Body of pancreas (tissue), 4 donors: ENCODE measurements around the gene KCTD21.

Experiments
- POLR2A ChIP-seq, 3 donors: fragments of 450-650 bp; IDR thresholded peaks; one replicate each; pipeline ENCODE4 v1.6.1; 2016; ENCODE audit warnings: antibody characterized with exemption in 3 of 3, mild to moderate bottlenecking in 2 of 3
- TF ChIP-seq, protein P1 (sequence below), 7 experiments: fragments of 450-650 bp in 4 of 7; fragments of 200-600 bp in 3 of 7; sonication (generic) in 3 of 7; IDR thresholded peaks; one replicate each; pipeline ENCODE4 v1.5.1; 2016 to 2019; ENCODE audit warnings: antibody characterized with exemption in 7 of 7

GRCh38 chr11:78213526-78214330 is 25.3 kb upstream of the KCTD21 start:
- TF ChIP-seq, protein P1, sequence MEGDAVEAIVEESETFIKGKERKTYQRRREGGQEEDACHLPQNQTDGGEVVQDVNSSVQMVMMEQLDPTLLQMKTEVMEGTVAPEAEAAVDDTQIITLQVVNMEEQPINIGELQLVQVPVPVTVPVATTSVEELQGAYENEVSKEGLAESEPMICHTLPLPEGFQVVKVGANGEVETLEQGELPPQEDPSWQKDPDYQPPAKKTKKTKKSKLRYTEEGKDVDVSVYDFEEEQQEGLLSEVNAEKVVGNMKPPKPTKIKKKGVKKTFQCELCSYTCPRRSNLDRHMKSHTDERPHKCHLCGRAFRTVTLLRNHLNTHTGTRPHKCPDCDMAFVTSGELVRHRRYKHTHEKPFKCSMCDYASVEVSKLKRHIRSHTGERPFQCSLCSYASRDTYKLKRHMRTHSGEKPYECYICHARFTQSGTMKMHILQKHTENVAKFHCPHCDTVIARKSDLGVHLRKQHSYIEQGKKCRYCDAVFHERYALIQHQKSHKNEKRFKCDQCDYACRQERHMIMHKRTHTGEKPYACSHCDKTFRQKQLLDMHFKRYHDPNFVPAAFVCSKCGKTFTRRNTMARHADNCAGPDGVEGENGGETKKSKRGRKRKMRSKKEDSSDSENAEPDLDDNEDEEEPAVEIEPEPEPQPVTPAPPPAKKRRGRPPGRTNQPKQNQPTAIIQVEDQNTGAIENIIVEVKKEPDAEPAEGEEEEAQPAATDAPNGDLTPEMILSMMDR (IDR thresholded peaks at IDR 0.05): no peak
- no peak for TF ChIP-seq POLR2A (IDR thresholded peaks at IDR 0.05)
